Vagina (tissue), 2 donors: ENCODE results near the gene AGPS.

ENCODE experiments used
- CTCF ChIP-seq, 3 experiments: fragments of 450-650 bp in 2 of 3; fragments of 200-600 bp in 1 of 3; sonication (generic) in 1 of 3; IDR thresholded peaks; one replicate each; pipeline ENCODE4 v1.5.1; 2017 to 2019; ENCODE audit warnings: antibody characterized with exemption in 3 of 3, mild to moderate bottlenecking in 2 of 3, moderate library complexity in 2 of 3
- POLR2AphosphoS5 ChIP-seq, 2 donors: sonication (generic); formaldehyde crosslinking; IDR thresholded peaks; one replicate each; pipeline ENCODE4 v1.9.0; 2017; ENCODE audit warnings: antibody characterized with exemption in 2 of 2, mild to moderate bottlenecking in 2 of 2, low read depth in 1 of 2; ENCODE audit not compliant: insufficient read depth in 1 of 2

- TF ChIP-seq CTCF (IDR thresholded peaks at IDR 0.05) (no peak), POLR2AphosphoS5 (IDR thresholded peaks at IDR 0.05; ENCODE audit: insufficient read depth in 1 of 2, low read depth in 1 of 2) (no peak)
Measured at GRCh38 chr2:177520324-177520723, 127.8 kb downstream of the AGPS start.
